Measurements from ENCODE around the gene MUC4.

DNA sequence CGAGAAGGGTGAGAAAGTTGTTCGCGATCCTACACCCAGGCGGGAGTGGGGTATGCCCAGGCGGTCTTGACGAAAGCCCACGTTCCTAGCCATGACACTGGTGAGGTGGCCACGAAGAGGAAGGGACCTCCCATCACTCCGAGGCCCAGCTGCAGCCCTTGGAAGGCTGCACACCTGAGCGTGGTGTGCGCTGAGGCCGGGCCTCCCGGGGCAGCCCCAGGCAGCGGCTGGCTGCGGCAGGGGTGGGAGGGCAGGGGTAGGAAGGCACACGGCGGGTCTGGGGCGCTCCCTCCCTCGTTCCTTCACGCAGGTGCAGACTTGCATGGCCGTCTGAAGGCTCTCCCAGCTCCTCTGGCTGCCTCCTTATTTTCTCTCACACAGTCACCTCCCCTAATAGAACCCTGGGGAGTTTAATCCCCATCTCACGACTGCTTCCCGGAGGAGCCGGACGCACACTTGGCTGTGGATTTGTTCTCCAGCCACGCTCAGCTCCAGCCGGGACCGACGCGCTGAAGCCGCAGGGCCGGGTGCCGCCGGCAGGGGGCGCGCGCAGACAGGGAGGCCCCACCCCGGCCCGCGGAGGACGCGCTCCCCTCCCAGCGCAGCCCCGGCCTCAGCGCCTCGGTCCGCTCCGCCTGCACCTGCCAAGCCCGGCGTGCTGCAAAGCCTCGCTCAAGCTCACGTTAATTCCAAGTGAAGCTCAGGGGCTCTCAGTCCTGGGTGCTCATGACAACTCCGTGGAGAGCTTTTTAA lies 37.8 kb upstream of the MUC4 start:
- TF ChIP-seq EZH2 (IDR thresholded peaks at IDR 0.05; ENCODE audit: insufficient read depth, poor library complexity, severe bottlenecking) (no peak), EZH2phosphoT487 (IDR thresholded peaks at IDR 0.05; ENCODE audit: insufficient read depth, low read depth) (no peak)
